Measurements from ENCODE around the gene ARHGAP20.
A peak's percentile ranks its signal among the peaks of the same experiment; 100 is the strongest.
"Not testable (repeated sequence)": the region's sequence is repeated elsewhere in the genome, so short reads cannot be mapped to it uniquely, and the experiment has no call there.

Gene ARHGAP20

GRCh38 chr11:110713449-110713776, 1.2 kb upstream of the ARHGAP20 start:
- DNase-seq: no peak

GRCh38 chr11:110712659-110713448, 617 bp upstream of the ARHGAP20 start:
- DNase-seq: no peak

- no peak for DNase-seq
Observed at GRCh38 chr11:110711448-110711775, 825 bp downstream of the ARHGAP20 start.

GRCh38 chr11:110710628-110711381, 1.4 kb downstream of the ARHGAP20 start:
- peak; percentile 31 for DNase-seq

- no peak for DNase-seq
Observed at GRCh38 chr11:110704210-110704864, 7.9 kb downstream of the ARHGAP20 start.

- DNase-seq: no peak
Observed at GRCh38 chr11:110691926-110692325, 20.3 kb downstream of the ARHGAP20 start.

- DNase-seq: no peak
Observed at GRCh38 chr11:110689306-110689705, 22.9 kb downstream of the ARHGAP20 start.

GRCh38 chr11:110679323-110679975, 32.8 kb downstream of the ARHGAP20 start:
- DNase-seq: no peak

- no peak for DNase-seq
Observed at GRCh38 chr11:110675548-110675947, 36.7 kb downstream of the ARHGAP20 start.

GRCh38 chr11:110665689-110666465, 46.4 kb downstream of the ARHGAP20 start:
- no peak for DNase-seq

GRCh38 chr11:110655967-110656366, 56.3 kb downstream of the ARHGAP20 start:
- no peak for DNase-seq

GRCh38 chr11:110654456-110654855, 57.8 kb downstream of the ARHGAP20 start:
- no peak for DNase-seq

- no peak for DNase-seq
Observed at GRCh38 chr11:110645253-110645652, 67.0 kb downstream of the ARHGAP20 start.

GRCh38 chr11:110634370-110634769, 77.9 kb downstream of the ARHGAP20 start:
- DNase-seq: no peak

- no peak for DNase-seq
Observed at GRCh38 chr11:110631551-110631950, 80.7 kb downstream of the ARHGAP20 start.

GRCh38 chr11:110629594-110629993, 82.6 kb downstream of the ARHGAP20 start:
- no peak for DNase-seq

GRCh38 chr11:110621826-110622225, 90.4 kb downstream of the ARHGAP20 start:
- DNase-seq: no peak

- DNase-seq: not testable (repeated sequence)
Observed at GRCh38 chr11:110619366-110619765, 92.9 kb downstream of the ARHGAP20 start.

- no peak for DNase-seq
Observed at GRCh38 chr11:110614031-110614430, 98.2 kb downstream of the ARHGAP20 start.

GRCh38 chr11:110613197-110613918, 98.9 kb downstream of the ARHGAP20 start:
- no peak for DNase-seq

- no peak for DNase-seq
Observed at GRCh38 chr11:110606415-110606814, 105.8 kb downstream of the ARHGAP20 start.

GRCh38 chr11:110601936-110602335, 110.3 kb downstream of the ARHGAP20 start:
- DNase-seq: no peak

Measured in NCI-H2029 (cell line).